ENCODE data around the gene SNF8.

Gene SNF8

GRCh38 chr17:48930435-48930873, 14.2 kb downstream of the SNF8 start:
- DNase-seq (ENCODE audit: low read depth in 4 of 4, low spot score in 1 of 4), result no peak

- no peak for DNase-seq (ENCODE audit: low read depth in 4 of 4, low spot score in 1 of 4)
Measured at GRCh38 chr17:48929812-48930165, 14.9 kb downstream of the SNF8 start.

- DNase-seq (ENCODE audit: low read depth in 4 of 4, low spot score in 1 of 4), result no peak
Measured at GRCh38 chr17:48928876-48929811, 15.5 kb downstream of the SNF8 start.

- DNase-seq (ENCODE audit: low read depth in 4 of 4, low spot score in 1 of 4), result no peak
Measured at GRCh38 chr17:48927978-48928745, 16.5 kb downstream of the SNF8 start.

GRCh38 chr17:48925991-48926342, 18.7 kb downstream of the SNF8 start:
- no peak for DNase-seq (ENCODE audit: low read depth in 4 of 4, low spot score in 1 of 4)

- DNase-seq (ENCODE audit: low read depth in 4 of 4, low spot score in 1 of 4), result no peak
Measured at GRCh38 chr17:48925251-48925990, 19.2 kb downstream of the SNF8 start.

GRCh38 chr17:48915459-48916282, 29.0 kb downstream of the SNF8 start:
- DNase-seq (ENCODE audit: low read depth in 4 of 4, low spot score in 1 of 4), result peak; percentile 24 to 41 (median 30)

- no peak for DNase-seq (ENCODE audit: low read depth in 4 of 4, low spot score in 1 of 4)
Measured at GRCh38 chr17:48912476-48912875, 32.2 kb downstream of the SNF8 start.

GRCh38 chr17:48910370-48910769, 34.3 kb downstream of the SNF8 start:
- no peak for DNase-seq (ENCODE audit: low read depth in 4 of 4, low spot score in 1 of 4)

- DNase-seq (ENCODE audit: low read depth in 4 of 4, low spot score in 1 of 4), result no peak
Measured at GRCh38 chr17:48909783-48910182, 34.9 kb downstream of the SNF8 start.

- peak; percentile 68 to 95 (median 84) for DNase-seq (ENCODE audit: low read depth in 4 of 4, low spot score in 1 of 4)
Measured at GRCh38 chr17:48908853-48909394, 35.7 kb downstream of the SNF8 start.

- DNase-seq (ENCODE audit: low read depth in 4 of 4, low spot score in 1 of 4), result peak; percentile 70 to 88 (median 77)
Measured at GRCh38 chr17:48908047-48908843, 36.4 kb downstream of the SNF8 start, which contains the start of gene UBE2Z. Gene UBE2Z, plus strand, starts transcription at chr17:48908407. Its CDS starts 97 bp downstream, at chr17:48908504.

- no peak for DNase-seq (ENCODE audit: low read depth in 4 of 4, low spot score in 1 of 4)
Measured at GRCh38 chr17:48907713-48908046, 37.0 kb downstream of the SNF8 start.

- DNase-seq (ENCODE audit: low read depth in 4 of 4, low spot score in 1 of 4), result no peak
Measured at GRCh38 chr17:48905987-48906515, 38.6 kb downstream of the SNF8 start.

- DNase-seq (ENCODE audit: low read depth in 4 of 4, low spot score in 1 of 4), result no peak
Measured at GRCh38 chr17:48904428-48904827, 40.2 kb downstream of the SNF8 start.

- DNase-seq (ENCODE audit: low read depth in 4 of 4, low spot score in 1 of 4), result no peak
Measured at GRCh38 chr17:48903401-48903800, 41.2 kb downstream of the SNF8 start.

- DNase-seq (ENCODE audit: low read depth in 4 of 4, low spot score in 1 of 4), result no peak
Measured at GRCh38 chr17:48901241-48901640, 43.4 kb downstream of the SNF8 start.

GRCh38 chr17:48894886-48895285, 49.8 kb downstream of the SNF8 start:
- DNase-seq (ENCODE audit: low read depth in 4 of 4, low spot score in 1 of 4), result no peak
